ENCODE measurements around the gene TSPEAR. TPM values are rescaled to one million over a fixed set of nuclear protein-coding genes. Genes with fewer than 3 reads are reported as not detected.

TSPEAR gene
- total RNA-seq, 4 donors from 2014 or later: not detected

GRCh38 chr21:44730951-44731579 lies 19.7 kb upstream of the TSPEAR start:
- WGBS, 2 donors (ENCODE audit: low coverage in 1 of 2): 62 to 79% methylated on average over 5 to 9 of the region's 9 CpGs
- Histone ChIP-seq H3K36me3 (no peaks in the 10 kb centered on the region), H3K4me3 (no peak overlapping the region), H3K27me3 (peaks cover 17% of the 10 kb centered on the region), H3K27ac (no peak overlapping the region), H3K9me3 (no peaks in the 10 kb centered on the region), H3K4me1 (no peaks in the 10 kb centered on the region)
- TF ChIP-seq POLR2A (IDR thresholded peaks at IDR 0.05) (no peak), EP300 (IDR thresholded peaks at IDR 0.05; ENCODE audit: low read depth) (no peak), POLR2AphosphoS5 (IDR thresholded peaks at IDR 0.05) (no peak), CTCF (IDR thresholded peaks at IDR 0.05) (no peak)
- in situ Hi-C loops (cut with MboI; ENCODE audit: low pct_ligation_motif_present in 1 of 4, low pct_unique_long_range_greater_than_20kb in 1 of 4, low sequenced_read_pairs in 3 of 4): no loop called here
- intact Hi-C loops (cut with DNase I; ENCODE audit: low total_unique reads): no loop called here
- DNase-seq: no peak

- no peak for DNase-seq
- WGBS, 2 donors (ENCODE audit: low coverage in 1 of 2): 71 to 79% methylated on average over 3 to 7 of the region's 7 CpGs
Observed at GRCh38 chr21:44730028-44730395, 18.6 kb upstream of the TSPEAR start.

GRCh38 chr21:44729336-44730027 lies 18.1 kb upstream of the TSPEAR start:
- no peak for DNase-seq
- TF ChIP-seq POLR2A (IDR thresholded peaks at IDR 0.05): no peak
- TF ChIP-seq POLR2AphosphoS5 (IDR thresholded peaks at IDR 0.05): no peak
- TF ChIP-seq EP300 (IDR thresholded peaks at IDR 0.05; ENCODE audit: low read depth): no peak
- TF ChIP-seq CTCF (IDR thresholded peaks at IDR 0.05): no peak
- H3K36me3 ChIP-seq: no peaks in the 10 kb centered on the region
- no peaks in the 10 kb centered on the region for H3K4me1 ChIP-seq
- 91% methylated on average over 23 of the region's 23 CpGs; no CpG with 5 or more reads in 1 of the 2 donors for WGBS, 2 donors (ENCODE audit: low coverage in 1 of 2)
- intact Hi-C loops (cut with DNase I; ENCODE audit: low total_unique reads): no loop called here
- in situ Hi-C loops (cut with MboI; ENCODE audit: low pct_ligation_motif_present in 1 of 4, low pct_unique_long_range_greater_than_20kb in 1 of 4, low sequenced_read_pairs in 3 of 4): no loop called here
- H3K27ac ChIP-seq: no peak overlapping the region
- H3K4me3 ChIP-seq: no peak overlapping the region
- H3K9me3 ChIP-seq: no peaks in the 10 kb centered on the region
- peaks cover 33% of the 10 kb centered on the region for H3K27me3 ChIP-seq

More at GRCh38 chr21:44730028-44730395, 18.6 kb upstream of the TSPEAR start:
- H3K9me3 ChIP-seq: no peaks in the 10 kb centered on the region
- in situ Hi-C loops (cut with MboI; ENCODE audit: low pct_ligation_motif_present in 1 of 4, low pct_unique_long_range_greater_than_20kb in 1 of 4, low sequenced_read_pairs in 3 of 4): no loop called here
- intact Hi-C loops (cut with DNase I; ENCODE audit: low total_unique reads): no loop called here
- H3K27me3 ChIP-seq: peaks cover 28% of the 10 kb centered on the region
- no peak overlapping the region for H3K27ac ChIP-seq
- no peaks in the 10 kb centered on the region for H3K4me1 ChIP-seq
- H3K36me3 ChIP-seq: no peaks in the 10 kb centered on the region
- no peak overlapping the region for H3K4me3 ChIP-seq
- no peak for TF ChIP-seq POLR2A (IDR thresholded peaks at IDR 0.05)
- no peak for TF ChIP-seq EP300 (IDR thresholded peaks at IDR 0.05; ENCODE audit: low read depth)

GRCh38 chr21:44728716-44729115 lies 17.3 kb upstream of the TSPEAR start:
- Histone ChIP-seq H3K27ac (no peak overlapping the region), H3K4me3 (no peak overlapping the region), H3K27me3 (peaks cover 41% of the 10 kb centered on the region), H3K36me3 (no peaks in the 10 kb centered on the region), H3K9me3 (no peaks in the 10 kb centered on the region), H3K4me1 (peaks cover 0 to 2% (median 0%) of the 10 kb centered on the region in 4 donors)
- DNase-seq: no peak
- intact Hi-C loops (cut with DNase I; ENCODE audit: low total_unique reads): no loop called here
- TF ChIP-seq CTCF (IDR thresholded peaks at IDR 0.05) (no peak), POLR2A (IDR thresholded peaks at IDR 0.05) (no peak), POLR2AphosphoS5 (IDR thresholded peaks at IDR 0.05) (no peak), EP300 (IDR thresholded peaks at IDR 0.05; ENCODE audit: low read depth) (no peak)
- whole genome bisulfite sequencing, 2 donors (ENCODE audit: low coverage in 1 of 2): 88 to 89% methylated on average over 14 of the region's 14 CpGs
- in situ Hi-C loops (cut with MboI; ENCODE audit: low pct_ligation_motif_present in 1 of 4, low pct_unique_long_range_greater_than_20kb in 1 of 4, low sequenced_read_pairs in 3 of 4): no loop called here
